Activated CD8-positive, alpha-beta memory T cell treated with anti-CD3 and anti-CD28 coated beads, Interleukin-2, amount 50 U/mL, for 48 hours (primary cell): ENCODE data around the gene HSD17B8.

ENCODE experiments used
- DNase-seq: peaks from one replicate; pipeline ENCODE4 v3.0.0-alpha.2; 2020

The HSD17B8 gene

GRCh38 chr6:33192671-33193602 is 11.5 kb upstream of the HSD17B8 start:
- no peak for DNase-seq

GRCh38 chr6:33193619-33194018 is 10.8 kb upstream of the HSD17B8 start:
- DNase-seq, result no peak

GRCh38 chr6:33194431-33194979 is 9.9 kb upstream of the HSD17B8 start:
- no peak for DNase-seq

DNA sequence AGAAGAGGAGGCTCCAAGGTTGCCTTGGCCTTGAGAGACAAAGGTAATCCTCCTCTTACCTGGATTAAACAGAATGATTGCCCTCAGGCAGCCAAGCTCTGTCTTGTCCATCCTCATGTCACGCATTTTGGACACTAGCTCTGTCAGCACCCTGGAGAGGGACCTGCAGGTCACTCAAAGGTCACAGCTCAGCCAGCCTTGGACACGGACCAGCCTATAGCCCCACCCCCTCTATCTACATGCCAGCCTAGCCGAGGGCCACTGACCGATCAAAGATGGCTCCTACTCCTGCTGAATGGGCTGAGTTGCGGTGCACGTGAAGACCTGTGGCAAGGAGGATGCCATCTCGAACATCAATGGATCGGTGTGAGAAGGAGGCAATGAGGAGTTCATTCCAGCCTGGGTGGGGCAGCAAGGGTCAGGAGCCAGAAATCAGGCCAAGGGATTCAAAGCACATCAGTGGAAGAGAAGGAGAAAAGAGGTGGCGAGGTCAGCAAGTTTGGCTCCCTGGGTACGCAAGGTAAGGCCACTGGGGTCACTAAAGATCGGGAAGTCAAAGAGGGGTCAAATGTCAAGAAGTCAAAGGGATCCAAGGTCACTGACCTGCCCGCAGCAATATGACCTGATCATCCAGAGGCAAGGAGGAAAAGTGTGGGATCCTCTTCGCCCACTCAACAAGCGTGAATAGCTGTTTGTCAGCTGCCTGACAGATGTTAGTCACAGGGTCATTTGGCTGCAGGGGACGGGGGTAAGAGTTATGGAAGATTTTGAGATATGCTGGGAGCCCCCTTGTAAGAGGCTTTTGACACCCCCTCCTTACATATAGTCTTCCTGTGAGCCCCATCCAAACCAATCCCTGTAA is 8.9 kb upstream of the HSD17B8 start:
- no peak for DNase-seq

GRCh38 chr6:33197431-33198048 is 6.9 kb upstream of the HSD17B8 start:
- no peak for DNase-seq

DNA sequence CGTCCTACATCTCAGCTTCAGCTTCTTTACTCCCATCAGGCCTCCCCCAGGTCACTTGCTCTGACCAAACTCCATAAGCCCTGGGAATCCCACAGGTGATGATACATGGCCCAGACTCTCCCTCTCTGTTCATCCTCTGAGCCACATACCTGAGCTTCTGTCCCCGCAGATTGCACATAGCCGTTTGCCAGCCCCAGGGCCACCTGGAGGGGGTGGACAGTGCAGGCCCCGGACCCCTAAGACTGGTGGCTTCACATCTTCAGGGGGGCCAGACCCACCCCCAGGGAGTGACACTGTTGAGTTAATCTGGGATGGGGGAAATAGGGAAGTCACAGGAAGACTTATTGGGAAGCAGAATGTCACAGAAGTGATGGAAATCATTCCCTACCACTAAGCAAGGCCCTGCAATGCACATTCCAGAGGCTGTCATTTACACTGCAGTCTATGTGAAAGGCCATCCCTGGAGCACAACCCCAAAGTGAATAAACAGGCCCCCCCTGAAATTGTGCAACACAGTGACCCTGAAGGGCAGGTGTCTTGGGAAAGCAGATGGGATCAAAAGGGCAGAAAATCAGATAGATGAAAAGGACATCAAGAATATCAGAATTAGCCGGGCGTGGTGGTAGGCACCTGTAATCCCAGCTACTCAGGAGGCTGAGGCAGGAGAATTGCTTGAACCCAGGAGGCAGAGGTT is 6.1 kb upstream of the HSD17B8 start:
- no peak for DNase-seq

GRCh38 chr6:33198853-33199436 is 5.5 kb upstream of the HSD17B8 start:
- no peak for DNase-seq

GRCh38 chr6:33199687-33200218 is 4.7 kb upstream of the HSD17B8 start:
- peak; percentile 85 for DNase-seq

DNA sequence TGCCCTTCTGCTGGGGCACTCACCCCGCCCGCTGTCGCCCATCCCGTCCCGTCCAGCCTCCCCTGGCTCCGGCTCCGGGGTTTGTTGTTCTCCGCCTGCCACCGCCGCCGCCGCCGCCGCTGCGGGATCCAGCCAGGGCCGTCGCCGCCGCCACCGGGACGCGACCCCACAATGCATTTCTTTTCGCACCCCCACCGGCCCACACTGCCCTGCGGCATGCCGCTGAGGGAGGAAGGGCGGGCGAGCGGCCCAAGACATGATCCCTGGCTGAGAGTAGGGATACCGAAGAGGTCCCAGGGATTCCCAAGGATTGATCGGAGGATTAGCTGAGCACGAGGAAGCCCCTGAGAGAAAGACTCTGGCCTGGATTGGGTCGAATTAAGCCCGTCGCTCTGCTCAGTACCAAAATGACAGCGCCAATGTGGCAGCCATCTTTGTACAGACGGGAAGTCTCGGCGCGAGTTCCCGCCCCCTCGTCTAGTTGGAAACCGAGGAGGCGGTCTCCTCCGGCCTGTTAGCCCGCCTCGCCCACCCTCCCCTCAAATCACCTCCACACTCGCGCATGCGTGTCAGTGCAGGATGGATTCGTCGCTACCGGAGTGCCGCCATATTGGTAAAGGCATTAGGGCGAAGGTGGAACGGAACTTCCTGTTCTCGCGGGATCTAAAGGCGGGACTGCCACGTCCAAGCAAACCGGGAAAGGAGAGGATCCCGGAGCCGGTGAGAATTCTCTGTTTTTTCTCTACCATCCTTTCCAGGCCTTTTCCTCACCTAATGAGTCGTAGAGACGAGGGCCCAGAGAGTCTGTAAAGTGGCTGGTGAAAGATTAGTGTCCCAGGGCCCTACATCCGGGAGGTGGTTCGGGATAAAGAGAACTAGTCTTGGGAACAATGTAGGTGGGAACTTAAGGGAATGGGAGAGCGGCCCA is 4.0 kb upstream of the HSD17B8 start, which contains the start of the genes RXRB and SLC39A7:
Gene RXRB (minus strand): TSS at position 447 of the 928 bp plus-strand sequence. CDS start 189 bp downstream, at position 258.
Gene SLC39A7 (plus strand): TSS at position 649 of the 928 bp plus-strand sequence. CDS start 379 bp downstream, outside the sequence.
- DNase-seq, result peak; percentile 98

DNA sequence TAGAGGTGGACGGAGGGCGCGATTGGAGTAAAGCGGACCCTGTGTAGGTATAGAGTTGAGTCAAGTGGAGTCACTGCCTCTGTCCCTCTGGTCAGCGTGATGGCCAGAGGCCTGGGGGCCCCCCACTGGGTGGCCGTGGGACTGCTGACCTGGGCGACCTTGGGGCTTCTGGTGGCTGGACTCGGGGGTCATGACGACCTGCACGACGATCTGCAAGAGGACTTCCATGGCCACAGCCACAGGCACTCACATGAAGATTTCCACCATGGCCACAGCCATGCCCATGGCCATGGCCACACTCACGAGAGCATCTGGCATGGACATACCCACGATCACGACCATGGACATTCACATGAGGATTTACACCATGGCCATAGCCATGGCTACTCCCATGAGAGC is 3.3 kb upstream of the HSD17B8 start:
- no peak for DNase-seq

- DNase-seq, result no peak
These were observed 2.5 kb upstream of the HSD17B8 start for GRCh38 chr6:33201935-33202334.

DNA sequence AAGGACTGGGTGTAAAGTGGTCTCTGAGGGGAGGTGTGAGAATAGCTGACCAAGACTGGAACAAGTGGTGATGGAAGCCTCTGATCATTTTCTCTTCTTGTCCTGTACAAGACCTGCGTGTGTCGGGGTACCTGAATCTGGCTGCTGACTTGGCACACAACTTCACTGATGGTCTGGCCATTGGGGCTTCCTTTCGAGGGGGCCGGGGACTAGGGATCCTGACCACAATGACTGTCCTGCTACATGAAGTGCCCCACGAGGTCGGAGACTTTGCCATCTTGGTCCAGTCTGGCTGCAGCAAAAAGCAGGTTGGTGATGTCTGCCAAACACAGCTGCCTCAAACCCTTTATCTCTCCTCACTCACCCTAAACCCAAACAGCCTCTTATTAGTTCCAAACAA is 1.7 kb upstream of the HSD17B8 start:
- no peak for DNase-seq

DNA sequence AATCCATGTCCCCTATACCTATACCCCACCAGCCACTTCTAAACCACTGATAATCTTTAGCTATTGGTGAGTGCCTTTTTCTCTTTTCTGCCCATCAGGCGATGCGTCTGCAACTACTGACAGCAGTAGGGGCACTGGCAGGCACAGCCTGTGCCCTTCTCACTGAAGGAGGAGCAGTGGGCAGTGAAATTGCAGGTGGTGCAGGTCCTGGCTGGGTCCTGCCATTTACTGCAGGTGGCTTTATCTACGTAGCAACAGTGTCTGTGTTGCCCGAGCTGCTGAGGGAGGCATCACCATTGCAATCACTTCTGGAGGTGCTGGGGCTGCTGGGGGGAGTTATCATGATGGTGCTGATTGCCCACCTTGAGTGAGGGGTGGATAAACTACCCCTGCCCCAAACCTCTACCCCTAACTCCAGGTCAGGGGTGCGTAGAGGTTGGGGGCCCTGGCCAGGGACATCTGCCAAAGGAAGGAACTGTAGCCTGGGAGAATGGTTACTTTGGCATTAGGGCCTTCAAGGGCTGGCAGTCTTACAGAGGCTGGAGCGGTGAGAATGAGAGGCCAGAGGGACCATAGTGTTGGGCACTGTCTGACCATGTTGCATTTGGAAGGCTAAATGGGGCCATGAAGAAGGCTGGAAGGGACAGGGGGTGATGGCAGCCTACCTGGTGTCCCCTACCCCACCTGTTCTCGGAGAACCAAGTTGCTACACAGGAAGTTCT is 851 bp upstream of the HSD17B8 start:
- no peak for DNase-seq

DNA sequence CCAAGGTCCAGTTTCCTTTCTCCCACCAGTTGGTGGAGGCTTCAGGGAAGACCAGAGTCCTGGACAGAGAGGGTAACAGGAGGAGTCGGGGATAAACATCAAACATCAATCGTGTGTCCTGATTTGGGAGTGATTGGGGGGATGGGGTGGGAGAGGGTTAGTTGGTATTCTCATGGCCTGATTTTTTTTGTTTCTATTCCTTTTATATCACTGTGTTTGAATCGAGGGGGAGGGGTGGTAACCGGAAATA is 365 bp upstream of the HSD17B8 start:
- DNase-seq, result no peak

- DNase-seq, result peak; percentile 81
These were observed 954 bp downstream of the HSD17B8 start for GRCh38 chr6:33205191-33206026.

- DNase-seq, result no peak
These were observed 1.8 kb downstream of the HSD17B8 start for GRCh38 chr6:33206027-33206863.

- no peak for DNase-seq
These were observed 2.6 kb downstream of the HSD17B8 start for GRCh38 chr6:33206864-33207551.
